ENCODE results near the gene CRYGN.

CRYGN gene, protein sequence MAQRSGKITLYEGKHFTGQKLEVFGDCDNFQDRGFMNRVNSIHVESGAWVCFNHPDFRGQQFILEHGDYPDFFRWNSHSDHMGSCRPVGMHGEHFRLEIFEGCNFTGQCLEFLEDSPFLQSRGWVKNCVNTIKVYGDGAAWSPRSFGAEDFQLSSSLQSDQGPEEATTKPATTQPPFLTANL

DNA sequence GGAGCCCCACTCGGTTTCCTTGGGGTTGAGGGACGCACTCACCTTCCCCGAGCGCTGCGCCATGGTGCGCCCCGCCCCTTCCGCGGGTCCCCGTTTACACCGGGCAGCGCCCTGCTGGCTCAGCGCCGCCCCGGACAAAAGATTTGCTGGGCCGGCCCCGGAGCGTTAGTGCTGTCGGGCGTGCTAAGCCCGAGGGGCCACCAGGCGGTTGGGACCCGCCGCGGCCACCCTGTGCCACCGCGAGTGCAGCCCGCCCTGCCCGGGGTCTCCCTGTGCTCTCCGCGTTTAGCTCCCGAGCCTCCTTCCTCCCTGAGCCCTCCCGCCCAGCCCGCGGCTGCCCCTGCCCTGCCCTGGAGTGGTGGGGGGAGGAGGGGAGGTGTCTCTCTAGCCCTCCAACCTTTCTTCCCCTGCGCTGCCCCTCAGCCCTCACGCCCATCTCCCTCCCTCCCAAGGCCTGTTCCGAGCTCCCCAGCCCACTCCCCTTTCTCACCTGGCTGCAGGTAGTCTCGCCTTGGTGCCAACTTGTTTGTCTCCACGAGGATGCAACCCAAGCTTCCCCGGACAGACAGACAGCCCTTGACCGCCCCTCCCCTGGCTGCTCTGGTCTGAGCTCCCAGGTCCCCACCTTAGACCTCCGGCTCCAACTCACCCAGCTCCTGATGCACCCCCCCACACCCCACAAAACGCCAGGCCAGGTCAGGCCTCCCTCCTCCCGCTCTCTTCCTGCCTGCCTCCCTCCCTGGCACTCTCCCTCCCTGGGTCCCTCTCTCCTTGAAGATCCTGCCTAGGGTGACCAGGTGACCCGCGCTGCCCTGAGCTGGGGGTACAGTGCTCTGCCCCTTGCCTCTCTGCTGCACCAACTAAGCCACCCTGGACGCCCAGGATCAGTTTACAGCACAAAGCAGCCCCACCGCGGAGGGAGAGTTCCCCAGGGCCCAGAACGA is at the start of gene CRYGN:
Gene CRYGN (minus strand): TSS at position 287 of the 944 bp plus-strand sequence. CDS start 224 bp downstream, at position 63.
- DNase-seq (ENCODE audit: low spot score in 2 of 2): no peak
- H3K4me1 Mint-ChIP-seq: no peaks in the 10 kb centered on the region
- H3K4me3 Mint-ChIP-seq: no peak within 1 kb of the TSS

GRCh38 chr7:151489498-151489897 is 49.6 kb upstream of the CRYGN start:
- no peaks in the 10 kb centered on the region for H3K27me3 Mint-ChIP-seq

More for the DNA sequence above, at the start of gene CRYGN:
- peaks cover 24% of the 10 kb centered on the region for H3K27me3 Mint-ChIP-seq
- no peaks in the 10 kb centered on the region for H3K36me3 Mint-ChIP-seq
- H3K27ac Mint-ChIP-seq: no peak within 1 kb of the TSS
- ATAC-seq (ENCODE audit: low read depth): no peak
- H3K9me3 Mint-ChIP-seq: no peaks in the 10 kb centered on the region

DNA sequence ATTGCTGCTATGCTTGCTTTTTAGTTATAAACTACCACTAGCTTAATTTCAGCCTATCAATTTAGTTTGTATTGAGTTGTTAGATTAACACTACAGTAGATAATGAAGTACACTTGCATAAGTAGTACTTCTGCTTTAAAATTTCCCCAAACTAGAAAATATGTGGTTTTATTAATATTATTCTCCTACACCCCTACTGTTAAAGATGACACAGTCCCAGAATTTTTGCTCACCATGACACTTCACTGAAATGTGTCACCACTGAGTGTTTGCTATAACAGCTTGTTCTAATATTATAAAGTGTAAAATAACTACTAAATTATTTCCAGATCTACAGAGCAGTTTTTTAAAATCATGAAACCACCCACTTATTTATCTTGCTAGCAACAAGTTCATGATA is 48.2 kb upstream of the CRYGN start:
- Mint-ChIP-seq H3K4me1 (peaks cover 13% of the 10 kb centered on the region), H3K27me3 (no peaks in the 10 kb centered on the region), H3K9me3 (no peaks in the 10 kb centered on the region), H3K4me3 (no peak overlapping the region), H3K27ac (no peak overlapping the region), H3K36me3 (peaks cover 38% of the 10 kb centered on the region)
- ATAC-seq (ENCODE audit: low read depth): no peak
- DNase-seq (ENCODE audit: low spot score in 2 of 2): no peak

More at GRCh38 chr7:151489498-151489897, 49.6 kb upstream of the CRYGN start:
- DNase-seq (ENCODE audit: low spot score in 2 of 2): no peak
- Mint-ChIP-seq H3K9me3 (no peaks in the 10 kb centered on the region), H3K27ac (no peak overlapping the region), H3K4me1 (peaks cover 16% of the 10 kb centered on the region), H3K36me3 (peaks cover 35% of the 10 kb centered on the region), H3K4me3 (no peak overlapping the region)
- no peak for ATAC-seq (ENCODE audit: low read depth)

GRCh38 chr7:151487228-151487627 is 47.3 kb upstream of the CRYGN start:
- ATAC-seq (ENCODE audit: low read depth) (no peak), DNase-seq (ENCODE audit: low spot score in 2 of 2) (no peak)
- Mint-ChIP-seq H3K27ac (no peak overlapping the region), H3K27me3 (no peaks in the 10 kb centered on the region), H3K4me3 (no peak overlapping the region), H3K4me1 (peaks cover 16% of the 10 kb centered on the region), H3K9me3 (no peaks in the 10 kb centered on the region), H3K36me3 (peaks cover 42% of the 10 kb centered on the region)

- H3K27ac Mint-ChIP-seq: peak overlapping the region; percentile 28
- H3K4me1 Mint-ChIP-seq: peaks cover 16% of the 10 kb centered on the region
- H3K9me3 Mint-ChIP-seq: no peaks in the 10 kb centered on the region
- ATAC-seq (ENCODE audit: low read depth) (no peak), DNase-seq (ENCODE audit: low spot score in 2 of 2) (no peak)
- H3K36me3 Mint-ChIP-seq: peaks cover 47% of the 10 kb centered on the region
- H3K27me3 Mint-ChIP-seq: no peaks in the 10 kb centered on the region
- H3K4me3 Mint-ChIP-seq: no peak overlapping the region
These were observed 46.1 kb upstream of the CRYGN start for GRCh38 chr7:151486074-151486473.

GRCh38 chr7:151484971-151485707 is 45.2 kb upstream of the CRYGN start:
- H3K27ac Mint-ChIP-seq: peak overlapping the region; percentile 28
- DNase-seq (ENCODE audit: low spot score in 2 of 2) (no peak), ATAC-seq (ENCODE audit: low read depth) (no peak)
- peaks cover 40% of the 10 kb centered on the region for H3K36me3 Mint-ChIP-seq
- H3K4me3 Mint-ChIP-seq: no peak overlapping the region
- H3K4me1 Mint-ChIP-seq: peaks cover 16% of the 10 kb centered on the region
- no peaks in the 10 kb centered on the region for H3K9me3 Mint-ChIP-seq
- no peaks in the 10 kb centered on the region for H3K27me3 Mint-ChIP-seq

- no peak for DNase-seq (ENCODE audit: low spot score in 2 of 2)
- Mint-ChIP-seq H3K4me1 (peaks cover 20% of the 10 kb centered on the region), H3K36me3 (peaks cover 43% of the 10 kb centered on the region), H3K27ac (peak overlapping the region; percentile 32), H3K4me3 (no peak overlapping the region), H3K9me3 (no peaks in the 10 kb centered on the region), H3K27me3 (no peaks in the 10 kb centered on the region)
- ATAC-seq (ENCODE audit: low read depth): no peak
These were observed 43.7 kb upstream of the CRYGN start for GRCh38 chr7:151483711-151483983.

DNA sequence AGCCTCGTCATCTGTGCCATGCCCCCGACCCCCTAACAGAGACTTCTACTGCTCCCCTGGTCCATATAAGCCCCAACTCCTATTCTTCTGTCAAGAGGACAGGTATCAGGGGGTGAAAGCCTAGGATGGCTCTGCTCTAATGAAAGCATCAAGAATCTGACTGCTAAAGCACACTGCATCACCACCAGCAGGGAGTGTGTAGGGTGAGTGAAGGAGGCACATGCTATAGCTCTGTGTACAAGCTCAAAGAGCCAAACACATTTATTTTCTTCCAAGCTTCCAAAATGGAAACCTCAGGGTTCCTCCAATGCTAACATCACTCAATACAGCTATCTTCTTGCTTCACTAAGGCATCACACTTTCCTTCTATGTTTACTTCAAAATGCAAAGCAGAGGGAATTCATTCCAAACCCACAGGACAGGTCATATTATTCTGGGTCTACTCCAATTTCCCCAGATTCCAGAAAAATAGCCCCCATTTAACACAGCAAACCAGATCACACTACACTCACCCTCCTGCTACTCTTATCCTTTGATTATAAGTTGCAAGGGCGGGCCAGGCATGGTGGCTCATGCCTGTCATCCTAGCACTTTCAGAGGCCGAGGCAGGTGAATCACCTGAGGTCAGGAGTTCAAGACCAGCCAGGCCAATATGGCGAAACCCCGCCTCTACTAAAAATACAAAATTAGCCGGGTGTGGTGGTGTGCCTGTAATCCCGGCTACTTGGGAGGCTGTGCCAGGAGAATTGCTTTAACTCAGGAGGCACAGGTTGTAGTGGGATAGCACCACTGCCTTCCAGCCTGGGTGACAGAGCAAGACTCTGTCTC is 43.2 kb upstream of the CRYGN start:
- peaks cover 41% of the 10 kb centered on the region for H3K36me3 Mint-ChIP-seq
- no peak overlapping the region for H3K27ac Mint-ChIP-seq
- no peak for ATAC-seq (ENCODE audit: low read depth)

GRCh38 chr7:151481650-151482505 is 41.9 kb upstream of the CRYGN start:
- Mint-ChIP-seq H3K27ac (no peak overlapping the region), H3K4me1 (peaks cover 20% of the 10 kb centered on the region), H3K36me3 (peaks cover 41% of the 10 kb centered on the region), H3K27me3 (no peaks in the 10 kb centered on the region), H3K9me3 (no peaks in the 10 kb centered on the region), H3K4me3 (no peak overlapping the region)
- ATAC-seq (ENCODE audit: low read depth): no peak
- DNase-seq (ENCODE audit: low spot score in 2 of 2): no peak

More for the DNA sequence above, 43.2 kb upstream of the CRYGN start:
- Mint-ChIP-seq H3K9me3 (no peaks in the 10 kb centered on the region), H3K4me3 (no peak overlapping the region), H3K4me1 (peaks cover 20% of the 10 kb centered on the region), H3K27me3 (no peaks in the 10 kb centered on the region)
- no peak for DNase-seq (ENCODE audit: low spot score in 2 of 2)

GRCh38 chr7:151477867-151478266 is 37.9 kb upstream of the CRYGN start:
- ATAC-seq (ENCODE audit: low read depth) (no peak), DNase-seq (ENCODE audit: low spot score in 2 of 2) (no peak)
- Mint-ChIP-seq H3K4me3 (no peak overlapping the region), H3K36me3 (peaks cover 27% of the 10 kb centered on the region), H3K9me3 (no peaks in the 10 kb centered on the region), H3K4me1 (peaks cover 14% of the 10 kb centered on the region), H3K27me3 (no peaks in the 10 kb centered on the region), H3K27ac (no peak overlapping the region)

DNA sequence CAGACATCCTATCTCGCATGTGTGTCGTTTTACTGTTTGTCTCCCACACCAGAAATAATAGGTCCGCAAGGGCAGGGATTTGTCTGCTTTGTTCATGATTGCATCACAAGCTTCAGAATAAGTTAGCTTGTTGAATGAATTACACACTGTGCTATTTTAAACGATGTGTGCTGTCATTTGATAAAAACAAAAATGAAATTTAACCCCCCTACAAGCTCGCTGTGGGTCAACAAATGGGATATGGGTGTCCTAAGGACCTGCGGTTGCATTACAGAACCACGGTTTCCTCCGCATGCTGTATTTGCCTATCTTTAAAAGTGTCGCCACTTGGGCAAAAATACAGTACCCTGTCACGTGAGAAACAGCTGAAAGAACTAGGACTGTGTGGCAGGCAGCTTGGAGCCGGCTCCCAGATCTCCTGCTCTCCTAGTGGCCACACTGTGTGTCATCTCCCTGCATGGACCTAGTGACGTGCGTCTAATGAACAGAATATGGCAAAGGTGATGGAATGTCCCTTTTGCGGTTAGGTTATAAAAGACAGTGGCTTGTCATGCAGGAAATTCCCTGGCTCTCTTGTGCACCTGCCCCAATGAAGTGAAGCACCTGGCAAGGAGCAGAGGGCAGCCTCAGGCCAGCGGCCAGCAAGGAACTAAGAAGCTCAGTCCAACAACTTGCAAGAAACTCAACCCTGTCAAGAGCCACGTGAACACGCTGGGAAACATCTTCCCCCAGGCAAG is 32.9 kb upstream of the CRYGN start:
- Mint-ChIP-seq H3K9me3 (no peaks in the 10 kb centered on the region), H3K27ac (peak overlapping the region; percentile 98), H3K27me3 (no peaks in the 10 kb centered on the region), H3K36me3 (peaks cover 35% of the 10 kb centered on the region), H3K4me3 (peak overlapping the region; percentile 74), H3K4me1 (peaks cover 24% of the 10 kb centered on the region)
- peak; percentile 72 for ATAC-seq (ENCODE audit: low read depth)
- peak; percentile 36 to 45 for DNase-seq (ENCODE audit: low spot score in 2 of 2)

DNA sequence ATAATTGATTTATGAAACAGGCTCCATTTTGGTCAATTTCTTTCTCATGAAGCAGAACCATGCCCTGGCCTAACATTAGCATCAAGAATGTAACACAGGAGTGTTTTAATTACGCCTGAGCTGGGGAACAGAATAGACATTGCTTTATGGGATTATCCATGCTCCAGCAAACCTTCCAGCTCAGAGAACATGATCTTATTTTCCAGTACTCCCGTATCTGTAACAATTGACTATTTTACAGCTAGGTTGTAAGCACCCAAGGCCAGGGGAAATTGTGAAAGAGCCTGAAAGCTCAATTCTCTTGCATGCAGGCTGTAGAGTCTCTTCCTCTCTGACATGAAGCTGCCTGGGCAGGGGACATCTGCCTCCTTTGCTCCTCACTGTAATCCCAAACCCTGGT is 30.8 kb upstream of the CRYGN start:
- Mint-ChIP-seq H3K9me3 (no peaks in the 10 kb centered on the region), H3K27me3 (no peaks in the 10 kb centered on the region), H3K4me1 (peaks cover 24% of the 10 kb centered on the region), H3K4me3 (no peak overlapping the region), H3K36me3 (peaks cover 48% of the 10 kb centered on the region), H3K27ac (no peak overlapping the region)
- no peak for DNase-seq (ENCODE audit: low spot score in 2 of 2)
- ATAC-seq (ENCODE audit: low read depth): no peak
